NCI-H2107 (cell line): Measurements from ENCODE around the gene ATAD2B.

Source experiments
- DNase-seq: peaks from one replicate; lab custom pipeline; 2025; lab: John Stamatoyannopoulos, UW

The ATAD2B gene

GRCh38 chr2:23912054-23912453 lies 14.9 kb downstream of the ATAD2B start:
- DNase-seq, result no peak

- DNase-seq, result no peak
Measured at GRCh38 chr2:23905155-23905554, 21.8 kb downstream of the ATAD2B start.

- DNase-seq, result no peak
Measured at GRCh38 chr2:23904692-23905091, 22.2 kb downstream of the ATAD2B start.

DNA sequence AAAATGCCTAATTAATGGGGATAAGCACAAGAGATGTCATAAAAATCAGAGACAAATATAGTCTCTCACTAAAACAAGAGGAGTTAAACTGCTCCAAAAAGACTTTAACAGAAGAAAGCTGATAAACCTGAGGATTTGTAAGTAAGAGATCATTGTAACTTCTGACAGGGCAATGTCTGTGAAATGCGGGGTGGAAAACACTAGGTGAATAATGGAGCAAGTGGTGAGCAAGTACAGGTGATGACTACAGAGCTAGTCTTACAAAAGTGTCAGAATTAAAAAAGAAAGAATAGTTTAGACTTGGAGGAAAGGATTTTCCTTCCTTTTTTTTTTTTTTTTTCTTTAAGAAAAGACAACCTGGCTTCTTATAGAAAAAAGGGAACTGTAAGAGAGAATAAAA lies 22.7 kb downstream of the ATAD2B start:
- no peak for DNase-seq

DNA sequence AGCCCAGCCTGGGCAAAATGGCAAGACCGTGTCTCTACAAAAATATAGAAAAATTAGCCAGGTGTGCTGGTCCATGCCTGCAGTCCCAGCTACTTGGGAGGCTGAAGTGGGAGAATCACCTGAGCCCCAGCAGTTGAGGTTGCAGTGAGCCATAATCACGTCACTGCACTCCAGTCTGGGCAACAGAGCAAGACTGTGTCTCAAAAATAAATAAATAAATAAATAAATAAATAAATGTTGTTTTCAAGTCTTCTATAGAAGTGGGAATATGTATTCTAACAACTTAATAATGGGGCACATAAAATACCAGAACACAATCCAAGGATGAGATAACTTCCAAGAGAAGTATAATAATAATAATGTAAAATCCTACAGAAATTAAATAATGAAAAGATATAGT lies 23.9 kb downstream of the ATAD2B start:
- DNase-seq, result no peak

- DNase-seq, result no peak
Measured at GRCh38 chr2:23901966-23902846, 24.7 kb downstream of the ATAD2B start.

- no peak for DNase-seq
Measured at GRCh38 chr2:23900541-23901322, 26.2 kb downstream of the ATAD2B start.

DNA sequence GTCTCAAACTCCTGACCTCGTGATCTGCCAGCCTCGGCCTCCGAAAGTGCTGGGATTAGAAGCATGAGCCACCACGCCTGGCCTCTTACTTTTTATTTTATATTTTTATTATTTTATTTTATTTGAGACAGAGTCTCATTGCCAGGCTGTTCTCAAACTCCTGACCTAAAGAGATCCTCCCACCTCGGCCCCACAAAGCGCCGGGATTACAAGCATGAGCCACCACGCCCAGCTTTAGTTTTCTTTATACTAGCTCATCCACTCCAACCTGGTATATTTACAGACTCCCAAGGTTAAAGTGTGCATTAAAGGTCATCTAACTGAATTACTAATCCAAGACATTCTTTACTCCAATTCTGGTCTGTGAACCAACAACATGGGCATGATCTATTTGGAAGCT lies 26.8 kb downstream of the ATAD2B start:
- no peak for DNase-seq

DNA sequence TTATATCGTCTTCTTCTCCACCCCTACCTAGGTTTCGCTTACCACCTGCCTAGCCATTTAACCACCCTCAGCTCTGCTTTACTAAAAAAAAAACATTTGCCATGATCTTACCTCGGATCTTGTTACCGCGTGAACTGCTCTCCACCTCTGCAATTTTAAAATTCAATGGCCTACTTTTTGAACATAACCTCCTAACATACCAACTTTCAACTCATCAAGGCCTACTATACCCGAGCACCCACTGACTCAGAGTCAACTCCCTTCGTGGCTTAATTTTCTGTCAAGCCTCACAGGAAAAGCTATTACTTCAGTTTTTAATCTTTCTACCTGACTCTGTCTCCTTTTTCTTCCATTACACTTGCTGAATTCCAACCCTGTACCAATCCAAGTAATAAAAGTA lies 55.7 kb downstream of the ATAD2B start:
- no peak for DNase-seq

DNA sequence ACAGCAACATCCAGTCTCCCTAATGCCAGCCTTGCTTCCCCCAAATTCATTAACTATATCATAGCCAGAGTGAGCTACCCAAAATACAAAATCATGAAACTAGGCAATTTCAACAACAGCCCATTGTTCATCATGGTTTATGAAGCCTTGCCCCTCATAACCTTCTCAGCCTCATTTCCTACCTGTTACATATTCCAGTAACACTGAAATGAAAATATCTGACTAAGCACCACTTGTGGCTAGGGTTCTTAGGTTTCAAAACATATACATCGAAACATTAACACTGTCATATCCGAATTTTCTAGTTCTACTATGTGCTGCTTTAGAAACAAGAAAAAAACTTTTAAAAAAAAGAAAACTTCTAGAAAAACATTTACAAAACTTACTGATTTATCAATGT lies 59.5 kb downstream of the ATAD2B start:
- no peak for DNase-seq

GRCh38 chr2:23862716-23863426 lies 64.1 kb downstream of the ATAD2B start:
- DNase-seq, result no peak

DNA sequence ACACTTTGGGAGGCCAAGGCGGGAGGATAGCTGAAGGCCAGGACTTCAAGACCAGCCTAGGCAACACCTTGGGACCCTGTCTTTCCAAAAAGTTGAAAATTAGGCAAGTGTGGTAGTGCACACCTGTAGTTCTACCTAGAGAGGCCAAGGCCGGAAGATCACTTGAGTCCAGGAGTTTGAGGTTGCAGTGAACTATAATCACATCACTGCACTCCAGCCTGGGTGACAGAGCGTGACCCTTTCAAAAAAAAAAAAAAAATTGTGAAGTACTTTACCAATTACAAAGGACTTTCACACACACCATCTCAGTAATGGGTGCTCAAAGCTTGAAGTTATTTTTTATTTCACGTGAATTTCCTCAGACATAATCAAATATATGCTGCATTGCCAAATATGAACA lies 65.0 kb downstream of the ATAD2B start:
- DNase-seq, result no peak

DNA sequence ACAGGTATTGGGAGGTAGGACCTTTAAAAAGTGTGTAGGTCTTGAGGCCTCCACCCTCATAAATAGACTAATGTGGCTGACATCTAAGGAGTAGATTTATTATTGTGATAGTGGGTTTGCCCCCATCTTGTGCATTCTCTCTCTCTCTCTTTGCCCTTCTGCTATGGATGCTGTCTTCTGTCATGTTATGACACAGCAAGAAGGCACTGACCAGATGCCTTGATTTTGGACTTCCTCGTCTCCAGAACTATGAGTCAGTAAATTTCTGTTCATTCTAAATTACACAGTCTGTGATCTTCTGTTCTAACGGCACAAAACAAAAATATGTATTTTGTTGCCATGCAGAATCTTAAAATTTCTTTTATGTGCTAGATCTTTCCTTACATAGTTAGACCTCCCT lies 66.9 kb downstream of the ATAD2B start:
- DNase-seq, result no peak

DNA sequence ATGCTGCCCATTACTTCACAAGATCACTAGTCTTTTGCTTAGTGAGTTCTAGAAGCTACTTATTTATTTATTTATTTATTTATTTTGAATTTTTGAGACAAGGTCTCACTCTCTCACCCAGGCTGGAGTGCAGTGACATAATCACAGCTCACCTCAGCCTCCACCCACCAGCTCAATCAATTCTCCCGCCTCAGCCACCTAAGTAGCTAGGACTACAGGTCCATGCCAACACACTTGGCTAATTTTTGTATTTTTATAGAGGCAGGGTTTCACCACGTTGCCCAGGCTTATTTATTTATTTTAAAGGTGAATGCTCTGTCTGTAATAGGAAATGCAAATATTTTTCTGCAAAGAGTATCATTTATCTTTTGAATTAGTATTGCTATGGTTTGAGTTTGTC lies 67.7 kb downstream of the ATAD2B start:
- DNase-seq, result no peak

DNA sequence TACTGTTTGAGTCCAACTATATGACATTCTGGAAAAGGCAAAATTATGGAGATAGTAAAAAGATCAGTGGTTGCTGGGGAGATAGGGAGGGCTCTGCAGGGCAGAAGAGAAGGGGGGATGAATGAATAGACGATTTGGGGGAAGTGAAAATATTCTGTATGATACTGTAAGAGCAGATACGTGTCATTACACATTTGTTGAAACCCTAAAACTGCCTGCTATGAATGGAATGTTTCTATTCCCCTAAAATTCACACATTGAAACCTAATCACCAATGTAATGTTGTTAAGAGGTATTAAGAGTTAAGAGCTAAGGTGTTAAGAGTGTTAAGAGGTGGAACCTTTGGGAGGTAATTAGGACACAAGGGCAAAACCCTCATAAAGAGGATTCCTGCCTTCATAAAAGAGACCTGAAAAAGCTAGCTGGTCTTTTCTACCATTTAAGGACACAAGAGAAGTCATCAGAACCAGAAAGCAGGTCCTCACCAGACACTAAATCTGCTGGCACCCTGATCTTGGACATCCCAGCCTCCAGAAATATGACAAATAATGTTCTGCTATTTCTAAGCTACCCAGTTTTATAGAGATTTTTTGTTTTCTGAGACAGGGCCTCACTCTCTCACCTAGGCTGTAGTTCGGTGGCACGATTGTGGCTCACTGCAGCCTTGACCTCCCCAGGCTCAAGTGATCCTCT lies 76.2 kb downstream of the ATAD2B start:
- DNase-seq, result no peak

DNA sequence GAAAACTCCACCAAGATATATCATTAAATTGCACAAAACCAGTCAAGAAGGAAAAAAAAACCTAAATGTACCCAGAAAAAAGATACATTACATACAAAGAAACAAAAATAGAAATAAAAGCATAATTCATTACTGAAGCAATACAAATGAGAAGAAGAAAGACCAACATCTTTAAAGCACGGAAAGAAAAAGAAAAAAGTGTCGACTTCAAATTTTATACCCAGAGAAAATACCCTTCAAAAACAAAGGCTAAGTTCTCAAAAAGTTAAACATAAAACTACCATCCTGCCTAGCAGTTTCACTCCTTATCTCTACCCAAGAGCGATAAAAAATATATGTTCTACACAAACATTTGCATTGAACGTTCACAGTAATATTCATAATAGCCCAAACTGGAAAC lies 82.0 kb downstream of the ATAD2B start:
- no peak for DNase-seq

- DNase-seq, result no peak
Measured at GRCh38 chr2:23843051-23843976, 83.6 kb downstream of the ATAD2B start.

DNA sequence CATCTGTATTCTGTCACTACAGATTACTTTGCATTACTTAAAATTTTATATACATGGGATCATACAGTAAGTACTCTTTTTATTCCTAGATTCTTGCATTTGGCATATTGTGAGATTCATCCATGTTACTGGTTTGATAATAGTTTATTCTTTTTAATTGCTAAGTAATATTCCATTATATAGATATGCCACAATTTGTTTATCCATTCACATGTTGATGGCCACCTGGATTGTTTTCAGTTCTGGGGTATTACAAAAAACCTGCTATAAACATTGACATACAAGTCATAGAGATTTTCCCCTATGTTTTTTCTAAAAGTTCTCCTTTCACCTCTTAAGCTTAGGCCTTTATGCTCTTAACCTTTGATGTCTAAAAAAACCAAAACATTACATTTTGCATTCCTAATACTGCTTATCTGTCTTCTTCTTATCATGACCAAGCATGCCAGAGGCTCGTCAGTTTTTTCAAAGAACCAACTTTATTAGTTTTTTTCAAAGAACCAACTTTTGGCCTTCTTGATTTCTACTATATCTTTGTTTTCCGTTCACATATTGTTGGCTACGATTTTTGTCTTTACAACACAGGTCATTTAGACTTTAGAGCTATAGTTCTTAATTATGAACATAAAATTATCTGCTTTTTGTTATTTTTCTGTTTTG lies 86.9 kb downstream of the ATAD2B start:
- no peak for DNase-seq

- DNase-seq, result no peak
Measured at GRCh38 chr2:23838996-23839395, 87.9 kb downstream of the ATAD2B start.

DNA sequence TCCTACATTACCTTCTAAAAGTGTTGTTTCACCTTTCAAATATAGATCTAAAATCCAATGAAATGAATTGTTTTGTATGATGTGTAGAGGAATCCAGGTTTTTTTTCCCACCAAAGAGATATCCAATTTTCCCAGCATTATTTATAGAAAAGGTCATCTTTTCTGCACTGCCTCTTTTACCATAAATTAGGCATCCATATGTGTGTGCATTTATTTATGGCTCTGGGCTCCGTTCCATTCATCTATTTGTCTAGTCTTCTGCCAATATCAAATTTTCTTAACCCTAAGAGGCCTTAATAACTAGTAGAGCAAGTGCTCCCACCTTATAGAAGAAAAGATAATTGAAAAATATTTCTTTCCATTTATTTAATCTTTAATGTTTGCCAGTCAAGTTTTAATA lies 88.3 kb downstream of the ATAD2B start:
- DNase-seq, result no peak
